Right lobe of liver (tissue), 4 donors: ENCODE data around the gene ACOT7.

Experiments used
- POLR2A ChIP-seq: fragments of 450-650 bp; IDR thresholded peaks from one replicate; pipeline ENCODE4 v1.6.1; 2017; ENCODE audit warnings: antibody characterized with exemption, mild to moderate bottlenecking
- TF ChIP-seq, protein P1 (sequence below), 4 donors: fragments of 200-600 bp in 3 of 4; fragments of 450-650 bp in 1 of 4; IDR thresholded peaks; one replicate each; pipeline versions ENCODE4 v1.5.1 to v1.8.0; 2016 to 2022; ENCODE audit warnings: antibody characterized with exemption in 4 of 4, mild to moderate bottlenecking in 2 of 4
- donor health status: DM: no; HTN: no; CAD: no.
- donor health status: DM: no; HTN: no; CAD: no.
- donor health status: DM: no; HTN: yes; CAD: no.

DNA sequence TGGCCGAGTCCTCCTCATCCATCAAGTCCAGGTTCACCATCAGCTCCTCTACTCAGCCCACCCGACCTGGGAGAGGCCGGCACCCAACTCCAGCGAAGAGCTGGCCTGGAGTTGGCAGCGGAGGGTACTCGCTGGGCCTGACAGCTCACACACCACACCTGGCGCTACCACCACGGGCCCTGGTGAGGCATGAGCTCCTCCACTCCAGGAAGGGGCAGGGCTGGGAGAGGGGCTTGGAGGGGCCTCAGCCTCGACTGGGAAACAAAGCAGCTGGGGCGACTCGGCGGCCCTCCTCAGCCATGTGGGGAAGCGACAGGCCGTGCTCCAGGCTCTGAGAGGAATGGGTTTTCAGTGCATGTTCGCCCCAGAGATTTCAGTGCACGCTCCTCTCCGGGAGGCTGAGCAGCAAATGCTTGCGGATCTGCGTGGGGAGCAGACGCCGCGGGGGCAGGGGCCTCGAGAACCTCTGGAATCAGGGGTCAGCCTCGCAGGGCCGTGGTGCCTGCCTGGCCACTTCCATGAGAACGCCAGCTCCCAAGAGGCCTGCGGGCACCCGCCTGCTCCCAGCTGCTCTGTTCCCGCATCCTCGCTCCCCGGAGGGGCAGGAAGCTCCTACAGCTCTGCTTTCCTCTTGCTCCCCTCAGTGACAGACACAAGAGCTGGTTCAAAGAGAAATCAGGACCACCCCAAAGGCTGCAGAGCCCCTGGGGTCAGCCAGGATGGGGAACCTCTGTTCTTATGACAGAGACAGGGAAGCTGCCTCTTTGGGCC, 113.8 kb downstream of the ACOT7 start:
- TF ChIP-seq, protein P1, sequence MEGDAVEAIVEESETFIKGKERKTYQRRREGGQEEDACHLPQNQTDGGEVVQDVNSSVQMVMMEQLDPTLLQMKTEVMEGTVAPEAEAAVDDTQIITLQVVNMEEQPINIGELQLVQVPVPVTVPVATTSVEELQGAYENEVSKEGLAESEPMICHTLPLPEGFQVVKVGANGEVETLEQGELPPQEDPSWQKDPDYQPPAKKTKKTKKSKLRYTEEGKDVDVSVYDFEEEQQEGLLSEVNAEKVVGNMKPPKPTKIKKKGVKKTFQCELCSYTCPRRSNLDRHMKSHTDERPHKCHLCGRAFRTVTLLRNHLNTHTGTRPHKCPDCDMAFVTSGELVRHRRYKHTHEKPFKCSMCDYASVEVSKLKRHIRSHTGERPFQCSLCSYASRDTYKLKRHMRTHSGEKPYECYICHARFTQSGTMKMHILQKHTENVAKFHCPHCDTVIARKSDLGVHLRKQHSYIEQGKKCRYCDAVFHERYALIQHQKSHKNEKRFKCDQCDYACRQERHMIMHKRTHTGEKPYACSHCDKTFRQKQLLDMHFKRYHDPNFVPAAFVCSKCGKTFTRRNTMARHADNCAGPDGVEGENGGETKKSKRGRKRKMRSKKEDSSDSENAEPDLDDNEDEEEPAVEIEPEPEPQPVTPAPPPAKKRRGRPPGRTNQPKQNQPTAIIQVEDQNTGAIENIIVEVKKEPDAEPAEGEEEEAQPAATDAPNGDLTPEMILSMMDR (IDR thresholded peaks at IDR 0.05): no peak
- TF ChIP-seq POLR2A: no peak
